OCI-LY3 (cell line): ENCODE results near the gene TSPAN3.

Experiments
- EZH2phosphoT487 ChIP-seq: fragments of 200-600 bp; shearing (Covaris generic); IDR thresholded peaks from 2 replicates; pipeline ENCODE4 v1.6.1; 2018; ENCODE audit warnings: antibody characterized with exemption, mixed run types, low read depth
- TF ChIP-seq, protein P1 (sequence below): fragments of 200-600, 300-600 bp; sonication (generic); IDR thresholded peaks from 2 replicates; pipeline ENCODE4 v1.5.1; 2014; ENCODE audit warnings: antibody characterized with exemption, low read length, low read depth

GRCh38 chr15:77064539-77065308 is 6.2 kb downstream of the TSPAN3 start:
- TF ChIP-seq, protein P1, sequence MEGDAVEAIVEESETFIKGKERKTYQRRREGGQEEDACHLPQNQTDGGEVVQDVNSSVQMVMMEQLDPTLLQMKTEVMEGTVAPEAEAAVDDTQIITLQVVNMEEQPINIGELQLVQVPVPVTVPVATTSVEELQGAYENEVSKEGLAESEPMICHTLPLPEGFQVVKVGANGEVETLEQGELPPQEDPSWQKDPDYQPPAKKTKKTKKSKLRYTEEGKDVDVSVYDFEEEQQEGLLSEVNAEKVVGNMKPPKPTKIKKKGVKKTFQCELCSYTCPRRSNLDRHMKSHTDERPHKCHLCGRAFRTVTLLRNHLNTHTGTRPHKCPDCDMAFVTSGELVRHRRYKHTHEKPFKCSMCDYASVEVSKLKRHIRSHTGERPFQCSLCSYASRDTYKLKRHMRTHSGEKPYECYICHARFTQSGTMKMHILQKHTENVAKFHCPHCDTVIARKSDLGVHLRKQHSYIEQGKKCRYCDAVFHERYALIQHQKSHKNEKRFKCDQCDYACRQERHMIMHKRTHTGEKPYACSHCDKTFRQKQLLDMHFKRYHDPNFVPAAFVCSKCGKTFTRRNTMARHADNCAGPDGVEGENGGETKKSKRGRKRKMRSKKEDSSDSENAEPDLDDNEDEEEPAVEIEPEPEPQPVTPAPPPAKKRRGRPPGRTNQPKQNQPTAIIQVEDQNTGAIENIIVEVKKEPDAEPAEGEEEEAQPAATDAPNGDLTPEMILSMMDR, result no peak
- TF ChIP-seq EZH2phosphoT487, result no peak
